CD8-positive, alpha-beta memory T cell (primary cell): ENCODE data around the gene LRRC4B. TPM values are rescaled to one million over a fixed set of nuclear protein-coding genes. Genes with fewer than 3 reads are reported as not detected.

ENCODE experiments used
- CTCF ChIA-PET: fragments of 350-600 bp; sonication (Branson Sonifier 250); formaldehyde crosslinking; loops from one replicate; lab custom pipeline; 2021; ENCODE audit warnings: antibody characterized with exemption; lab: Charles Lee
- POLR2A ChIA-PET: fragments of 350-600 bp; sonication (Branson Sonifier 250); formaldehyde crosslinking; loops from one replicate; lab custom pipeline; 2021; ENCODE audit warnings: antibody characterized with exemption; lab: Charles Lee
- DNase-seq, 5 donors: peaks; one replicate each; pipeline versions ENCODE4 v3.0.0 to v3.0.0-alpha.2; 2020 to 2022; ENCODE audit warnings: mixed read lengths in 1 of 5
- H3K27ac ChIP-seq: one replicate; pipeline ENCODE4 v1.7.0; 2013; ENCODE audit warnings: low read depth, mild to moderate bottlenecking, low read length, moderate library complexity
- H3K27me3 ChIP-seq: 2 replicates; pipeline ENCODE4 v1.7.0; 2013; ENCODE audit warnings: low read length, mild to moderate bottlenecking; ENCODE audit not compliant: insufficient read depth, poor library complexity, severe bottlenecking
- H3K36me3 ChIP-seq: 2 replicates; pipeline ENCODE4 v1.7.0; 2013; ENCODE audit warnings: mild to moderate bottlenecking, low read length, moderate library complexity; ENCODE audit not compliant: insufficient read depth
- H3K4me1 ChIP-seq: 2 replicates; pipeline ENCODE4 v1.7.0; 2013; ENCODE audit warnings: mild to moderate bottlenecking, low read length, moderate library complexity; ENCODE audit not compliant: insufficient read depth
- H3K4me3 ChIP-seq: 2 replicates; pipeline ENCODE4 v1.7.0; 2013; ENCODE audit warnings: mild to moderate bottlenecking, low read length
- H3K9me3 ChIP-seq: 2 replicates; pipeline ENCODE4 v1.7.0; 2013; ENCODE audit warnings: mild to moderate bottlenecking, low read length
- H3K27ac Mint-ChIP-seq, 8 donors: one replicate each; pipeline ENCODE4 v1.8.0; 2020 to 2021; ENCODE audit warnings: mixed read lengths in 8 of 8, mild to moderate bottlenecking in 6 of 8, inconsistent platforms in 3 of 8, moderate library complexity in 3 of 8
- H3K27me3 Mint-ChIP-seq, 2 donors: one replicate each; pipeline ENCODE4 v1.8.0; 2020 to 2021; ENCODE audit warnings: mixed read lengths in 2 of 2, mild to moderate bottlenecking in 1 of 2, moderate library complexity in 1 of 2
- H3K36me3 Mint-ChIP-seq, 3 donors: one replicate each; pipeline ENCODE4 v1.8.0; 2020 to 2021; ENCODE audit warnings: mixed read lengths in 3 of 3, inconsistent platforms in 1 of 3, mild to moderate bottlenecking in 1 of 3
- H3K4me1 Mint-ChIP-seq, 3 donors: one replicate each; pipeline ENCODE4 v1.8.0; 2020 to 2021; ENCODE audit warnings: mixed read lengths in 3 of 3, inconsistent platforms in 1 of 3, mild to moderate bottlenecking in 1 of 3
- H3K4me3 Mint-ChIP-seq, 7 donors: one replicate each; pipeline ENCODE4 v1.8.0; 2020 to 2021; ENCODE audit warnings: mixed read lengths in 7 of 7, mild to moderate bottlenecking in 6 of 7, moderate library complexity in 4 of 7, inconsistent platforms in 2 of 7
- H3K9me3 Mint-ChIP-seq, 5 donors: one replicate each; pipeline ENCODE4 v1.8.0; 2020 to 2022; ENCODE audit warnings: mixed read lengths in 5 of 5, mild to moderate bottlenecking in 3 of 5, moderate library complexity in 2 of 5, inconsistent platforms in 1 of 5
- polyA plus RNA-seq: library from polyadenylated mRNA; unstranded; fragments of 300-500 nt; fragmentation: Illumina TruSeq; gene quantifications from one replicate; pipeline ENCODE4 v1.2.3, GENCODE V29; 2021
- total RNA-seq, 2 experiments: library from RNA; stranded (reverse); gene quantifications; one replicate each; pipeline ENCODE4 v1.2.3, GENCODE V29; 2021

LRRC4B gene
- total and polyA plus RNA-seq, 3 experiments from 2014 or later: not detected

- CTCF ChIA-PET: interaction anchor here (1.5 kb wide), 2 partner anchors 44 to 51 kb away, joined by 3 read pairs; no protein-coding TSS in a partner anchor
These were observed 55.9 kb downstream of the LRRC4B start for GRCh38 chr19:50512112-50512998.

GRCh38 chr19:50511069-50511822 is 57.0 kb downstream of the LRRC4B start, which contains the start of gene JOSD2:
JOSD2 (minus strand) TSS chr19:50511191; CDS start chr19:50510431, 760 bp downstream.
- CTCF ChIA-PET: interaction anchor here (1.5 to 1.9 kb wide), 2 partner anchors 50 to 154 kb away, joined by 3 to 6 read pairs; no protein-coding TSS in a partner anchor
- peak within 1 kb of the TSS; percentile 66 to 94 (median 89) for H3K4me3 Mint-ChIP-seq

More at GRCh38 chr19:50512112-50512998, 55.9 kb downstream of the LRRC4B start:
- no peaks in the 10 kb centered on the region for H3K27me3 ChIP-seq
- DNase-seq: no peak
- peaks cover 0 to 13% (median 0%) of the 10 kb centered on the region in 3 donors for H3K36me3 Mint-ChIP-seq
- H3K27ac ChIP-seq: peak overlapping the region; percentile 90
- no peaks in the 10 kb centered on the region for H3K9me3 ChIP-seq
- peak overlapping the region in 2 of 7 donors; percentile 13 to 56 for H3K4me3 Mint-ChIP-seq
- peak overlapping the region; percentile 67 for H3K4me3 ChIP-seq
- peaks cover 15% of the 10 kb centered on the region for H3K4me1 ChIP-seq
- no peaks in the 10 kb centered on the region for H3K36me3 ChIP-seq
- H3K4me1 Mint-ChIP-seq: peaks cover 13 to 22% (median 15%) of the 10 kb centered on the region in 3 donors
- H3K27me3 Mint-ChIP-seq: peaks cover 5 to 7% of the 10 kb centered on the region in 2 donors
- H3K9me3 Mint-ChIP-seq: no peaks in the 10 kb centered on the region
- peak overlapping the region in 3 of 8 donors; percentile 38 to 71 (median 57) for H3K27ac Mint-ChIP-seq
- POLR2A ChIA-PET: no interaction called here

GRCh38 chr19:50510700-50511068 is 57.6 kb downstream of the LRRC4B start:
- DNase-seq: no peak
- Mint-ChIP-seq H3K4me3 (peak overlapping the region; percentile 66 to 94 (median 89)), H3K27me3 (peaks cover 3 to 5% of the 10 kb centered on the region in 2 donors), H3K4me1 (peaks cover 13 to 22% (median 15%) of the 10 kb centered on the region in 3 donors), H3K36me3 (peaks cover 0 to 18% (median 0%) of the 10 kb centered on the region in 3 donors), H3K9me3 (no peaks in the 10 kb centered on the region), H3K27ac (peak overlapping the region; percentile 70 to 100 (median 97))
- Histone ChIP-seq H3K9me3 (no peaks in the 10 kb centered on the region), H3K27me3 (no peaks in the 10 kb centered on the region), H3K27ac (peak overlapping the region; percentile 90), H3K4me1 (peaks cover 15% of the 10 kb centered on the region), H3K36me3 (no peaks in the 10 kb centered on the region), H3K4me3 (peak overlapping the region; percentile 76)
- ChIA-PET POLR2A (interaction anchor here (0.6 to 1.8 kb wide), 5 partner anchors 34 to 294 kb away, joined by 4 to 9 read pairs (median 9); partner anchors contain the start of genes GARIN5A, NR1H2 and POLD1), CTCF (interaction anchor here (1.9 kb wide), 1 partner anchor 153 kb away, joined by 6 read pairs; no protein-coding TSS in a partner anchor)

More at GRCh38 chr19:50511069-50511822, 57.0 kb downstream of the LRRC4B start, which contains the start of gene JOSD2:
- H3K27ac Mint-ChIP-seq: peak within 1 kb of the TSS; percentile 70 to 100 (median 98)
- POLR2A ChIA-PET: interaction anchor here (0.6 to 1.8 kb wide), 5 partner anchors 34 to 294 kb away, joined by 4 to 9 read pairs (median 9); partner anchors contain the start of genes GARIN5A, NR1H2 and POLD1
- H3K4me1 Mint-ChIP-seq: peaks cover 13 to 22% (median 15%) of the 10 kb centered on the region in 3 donors
- Histone ChIP-seq H3K4me3 (peak within 1 kb of the TSS; percentile 76), H3K36me3 (no peaks in the 10 kb centered on the region), H3K9me3 (no peaks in the 10 kb centered on the region), H3K4me1 (peaks cover 15% of the 10 kb centered on the region), H3K27me3 (no peaks in the 10 kb centered on the region), H3K27ac (peak within 1 kb of the TSS; percentile 90)
- no peaks in the 10 kb centered on the region for H3K9me3 Mint-ChIP-seq
- DNase-seq: peak; percentile 94 to 99 (median 96)
- peaks cover 5 to 6% of the 10 kb centered on the region in 2 donors for H3K27me3 Mint-ChIP-seq
- H3K36me3 Mint-ChIP-seq: peaks cover 0 to 18% (median 0%) of the 10 kb centered on the region in 3 donors

DNA sequence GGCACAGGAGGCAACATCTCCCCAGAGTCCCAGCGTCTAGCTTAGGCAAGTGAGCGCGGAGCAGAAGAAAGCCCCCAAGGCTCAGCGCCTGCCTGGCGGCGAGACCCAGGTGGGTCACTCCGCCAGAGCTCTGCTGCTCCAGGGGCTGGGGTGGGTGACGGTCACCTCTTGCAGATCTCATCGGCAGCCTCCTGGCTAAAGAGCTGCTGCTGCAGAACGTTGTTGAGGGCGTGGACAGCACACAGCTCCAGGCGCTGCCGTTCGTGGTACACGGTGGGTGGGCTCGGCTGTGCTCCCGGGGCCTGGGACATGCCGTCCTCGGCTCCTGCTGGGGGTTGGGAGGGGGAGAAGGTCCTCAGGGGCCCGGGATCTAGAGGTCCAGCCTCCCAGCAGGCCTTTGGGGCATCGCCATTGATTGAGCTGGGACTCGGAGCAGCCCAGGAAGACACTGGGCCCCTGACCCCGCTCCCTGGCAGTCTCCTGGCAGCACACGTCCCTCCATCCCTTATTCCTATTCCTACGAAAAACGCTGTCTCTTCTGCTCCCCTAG is 58.0 kb downstream of the LRRC4B start:
- no peak for DNase-seq
- CTCF ChIA-PET: interaction anchor here (1.9 kb wide), 1 partner anchor 153 kb away, joined by 6 read pairs; no protein-coding TSS in a partner anchor
- peak overlapping the region; percentile 66 to 94 (median 89) for H3K4me3 Mint-ChIP-seq
- H3K9me3 ChIP-seq: no peaks in the 10 kb centered on the region
- no peaks in the 10 kb centered on the region for H3K27me3 ChIP-seq
- peaks cover 15% of the 10 kb centered on the region for H3K4me1 ChIP-seq
- H3K36me3 Mint-ChIP-seq: peaks cover 0 to 21% (median 0%) of the 10 kb centered on the region in 3 donors
- H3K4me3 ChIP-seq: peak overlapping the region; percentile 76
- no peaks in the 10 kb centered on the region for H3K36me3 ChIP-seq
- H3K27ac Mint-ChIP-seq: peak overlapping the region; percentile 70 to 100 (median 97)
- H3K27me3 Mint-ChIP-seq: peaks cover 1 to 5% of the 10 kb centered on the region in 2 donors
- POLR2A ChIA-PET: interaction anchor here (1.8 kb wide), 1 partner anchor 126 kb away, joined by 9 read pairs; the partner anchor contains the start of gene POLD1
- H3K27ac ChIP-seq: peak overlapping the region; percentile 90
- H3K4me1 Mint-ChIP-seq: peaks cover 13 to 22% (median 15%) of the 10 kb centered on the region in 3 donors
- H3K9me3 Mint-ChIP-seq: no peaks in the 10 kb centered on the region

DNA sequence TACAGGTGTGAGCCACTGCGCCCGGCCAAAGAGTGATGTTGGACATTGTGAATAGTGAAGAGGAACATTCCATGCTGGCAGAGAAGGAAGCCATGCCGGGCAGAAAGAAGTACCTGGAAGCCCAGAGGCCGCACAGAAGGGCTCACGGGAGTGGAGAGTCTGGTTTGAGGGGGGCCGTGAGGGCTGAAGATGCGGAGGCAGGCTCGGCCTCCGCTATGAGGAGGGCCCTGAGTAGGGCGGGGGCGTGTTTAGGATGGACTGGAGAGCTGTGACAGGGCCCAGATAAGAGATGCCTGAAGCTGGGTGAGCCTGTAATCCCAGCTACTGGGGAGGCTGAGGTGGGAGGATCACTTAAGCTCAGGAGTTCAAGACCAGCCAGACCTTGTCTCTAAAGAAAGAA is 58.9 kb downstream of the LRRC4B start:
- peaks cover 0 to 3% of the 10 kb centered on the region in 2 donors for H3K27me3 Mint-ChIP-seq
- ChIA-PET CTCF (no interaction called here), POLR2A (no interaction called here)
- no peak for DNase-seq
- H3K36me3 ChIP-seq: no peaks in the 10 kb centered on the region
- H3K27me3 ChIP-seq: no peaks in the 10 kb centered on the region
- peaks cover 0 to 22% (median 0%) of the 10 kb centered on the region in 3 donors for H3K36me3 Mint-ChIP-seq
- H3K27ac Mint-ChIP-seq: peak overlapping the region in 6 of 8 donors; percentile 21 to 85 (median 64)
- peaks cover 15% of the 10 kb centered on the region for H3K4me1 ChIP-seq
- peaks cover 13 to 21% (median 15%) of the 10 kb centered on the region in 3 donors for H3K4me1 Mint-ChIP-seq
- H3K27ac ChIP-seq: no peak overlapping the region
- no peak overlapping the region for H3K4me3 ChIP-seq
- peak overlapping the region; percentile 14 to 69 (median 54) for H3K4me3 Mint-ChIP-seq
- no peaks in the 10 kb centered on the region for H3K9me3 Mint-ChIP-seq
- H3K9me3 ChIP-seq: no peaks in the 10 kb centered on the region

DNA sequence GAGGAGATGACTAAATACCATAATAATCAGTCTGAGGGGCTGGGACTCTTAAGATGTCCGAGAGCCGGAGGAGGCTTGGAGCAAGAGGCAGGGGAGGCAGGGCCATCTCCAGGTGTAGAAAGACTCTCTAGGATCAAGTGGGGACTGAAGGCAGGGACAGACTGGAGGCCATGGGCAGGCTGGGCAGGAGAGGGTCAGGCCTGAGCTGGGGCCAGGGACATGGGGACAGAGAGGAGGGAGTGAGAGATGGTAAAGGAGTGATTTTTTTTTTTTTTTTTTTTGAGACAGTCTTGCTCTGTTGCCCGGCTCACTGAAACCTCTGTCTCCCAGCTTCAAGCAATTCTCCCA is 59.4 kb downstream of the LRRC4B start:
- Histone ChIP-seq H3K27me3 (no peaks in the 10 kb centered on the region), H3K36me3 (no peaks in the 10 kb centered on the region), H3K9me3 (no peaks in the 10 kb centered on the region), H3K4me1 (peaks cover 15% of the 10 kb centered on the region), H3K27ac (no peak overlapping the region), H3K4me3 (no peak overlapping the region)
- no peaks in the 10 kb centered on the region for H3K27me3 Mint-ChIP-seq
- ChIA-PET POLR2A (interaction anchor here (0.7 kb wide), 1 partner anchor 29 kb away, joined by 4 read pairs; no protein-coding TSS in a partner anchor), CTCF (no interaction called here)
- H3K4me1 Mint-ChIP-seq: peaks cover 13 to 19% (median 15%) of the 10 kb centered on the region in 3 donors
- peak overlapping the region in 4 of 7 donors; percentile 11 to 85 (median 22) for H3K4me3 Mint-ChIP-seq
- peaks cover 0 to 22% (median 0%) of the 10 kb centered on the region in 3 donors for H3K36me3 Mint-ChIP-seq
- DNase-seq: no peak
- H3K27ac Mint-ChIP-seq: peak overlapping the region in 6 of 8 donors; percentile 25 to 80 (median 62)
- H3K9me3 Mint-ChIP-seq: no peaks in the 10 kb centered on the region

DNA sequence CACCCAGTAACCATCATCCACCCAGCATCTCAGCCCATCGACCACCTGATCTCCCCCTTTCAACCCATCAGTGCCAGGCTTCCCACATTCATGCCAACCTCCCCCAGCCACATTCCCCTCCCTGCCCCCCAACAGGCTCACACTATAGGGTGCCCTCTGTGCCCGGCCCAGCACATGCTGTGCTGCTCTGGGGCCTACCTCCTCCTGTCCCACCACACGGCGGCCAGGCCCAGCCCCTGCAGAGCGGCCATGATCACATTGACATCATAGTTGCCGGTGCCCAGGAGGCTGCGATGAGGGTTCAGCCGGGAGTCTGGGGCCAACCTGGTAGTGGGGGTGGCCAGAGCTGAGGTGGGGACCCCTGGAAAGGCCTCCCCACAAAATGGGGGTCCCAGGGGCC is 60.9 kb downstream of the LRRC4B start:
- Histone ChIP-seq H3K27ac (no peak overlapping the region), H3K36me3 (no peaks in the 10 kb centered on the region), H3K27me3 (no peaks in the 10 kb centered on the region), H3K4me3 (no peak overlapping the region), H3K9me3 (no peaks in the 10 kb centered on the region), H3K4me1 (peaks cover 15% of the 10 kb centered on the region)
- no peaks in the 10 kb centered on the region for H3K27me3 Mint-ChIP-seq
- no peak for DNase-seq
- H3K4me3 Mint-ChIP-seq: no peak overlapping the region
- POLR2A ChIA-PET: no interaction called here
- CTCF ChIA-PET: no interaction called here
- H3K36me3 Mint-ChIP-seq: peaks cover 0 to 22% (median 0%) of the 10 kb centered on the region in 3 donors
- peak overlapping the region in 1 of 8 donors; percentile 66 for H3K27ac Mint-ChIP-seq
- no peaks in the 10 kb centered on the region for H3K9me3 Mint-ChIP-seq
- H3K4me1 Mint-ChIP-seq: peaks cover 13 to 19% (median 15%) of the 10 kb centered on the region in 3 donors
